Measurements from ENCODE around the gene FOXP1. TPM values are rescaled to one million over a fixed set of nuclear protein-coding genes. Genes with fewer than 3 reads are reported as not detected.

Gene FOXP1
- total and polyA plus RNA-seq, 2 of the 8 experiments (the other 6 are each of a cell fraction or from before 2014, with no cell fraction given) = 13.9 to 25.4 TPM

GRCh38 chr3:71122641-71123040, 460.9 kb downstream of the FOXP1 start:
- Histone ChIP-seq H3K4me2 (ENCODE audit: insufficient read depth in 1 of 2, low read depth in 2 of 2, low read length in 2 of 2) (no peak overlapping the region), H3K9me3 (ENCODE audit: insufficient read depth in 2 of 2, low read depth in 1 of 2, low read length in 1 of 2) (no peaks in the 10 kb centered on the region), H2BK12ac (ENCODE audit: low read depth, low read length) (no peak overlapping the region), H3K56ac (replicated peaks; ENCODE audit: insufficient read length, low read depth, low read length) (no peak overlapping the region), H2BK20ac (ENCODE audit: low read length) (no peak overlapping the region), H3K4ac (replicated peaks; ENCODE audit: insufficient read length, low read depth, low read length) (no peak overlapping the region), H3K18ac (ENCODE audit: extremely low read depth, low read length) (no peak overlapping the region), H3K36me3 (ENCODE audit: control insufficient read depth in 2 of 4, insufficient read depth in 4 of 4, low read length in 3 of 4) (no peaks in the 10 kb centered on the region; a peak in 1 of 8 replicates), H3K4me3 (ENCODE audit: extremely low read depth in 1 of 4, insufficient read depth in 2 of 4, low read depth in 3 of 4, low read length in 4 of 4) (no peak overlapping the region), H3K27me3 (replicated peaks in 1 of 4; ENCODE audit: control insufficient read depth in 3 of 4, extremely low read depth in 1 of 4, insufficient read depth in 3 of 4, low read length in 3 of 4) (no peaks in the 10 kb centered on the region), H4K5ac (ENCODE audit: insufficient read length, low read depth, low read length) (no peak overlapping the region), H3K23ac (ENCODE audit: insufficient read length) (no peak overlapping the region), H2BK5ac (ENCODE audit: low read depth, low read length) (no peak overlapping the region), H3K79me1 (ENCODE audit: low read depth, low read length) (no peaks in the 10 kb centered on the region; the same call in 1 of the 2 replicates), H3K27ac (ENCODE audit: low read depth, low read length) (no peak overlapping the region), H4K20me1 (replicated peaks in 1 of 2; ENCODE audit: control insufficient read depth in 1 of 2, insufficient read depth in 2 of 2, low read length in 2 of 2) (no peaks in the 10 kb centered on the region), H2AFZ (ENCODE audit: low read length) (no peak overlapping the region), H3K9ac (replicated peaks in 1 of 4; ENCODE audit: extremely low read depth in 1 of 4, low read depth in 3 of 4, low read length in 3 of 4) (no peak overlapping the region), H3K79me2 (ENCODE audit: control insufficient read depth in 1 of 2, insufficient read depth in 2 of 2, low read length in 2 of 2) (peaks cover 0 to 5% of the 10 kb centered on the region in 2 experiments; a peak in 2 of 4 replicates), H3K23me2 (ENCODE audit: low read depth, low read length) (no peaks in the 10 kb centered on the region; the same call in 1 of the 2 replicates), H3K14ac (ENCODE audit: insufficient read length) (no peak overlapping the region), H2BK120ac (replicated peaks; ENCODE audit: low read depth, low read length) (no peak overlapping the region), H3K4me1 (replicated peaks in 1 of 4; ENCODE audit: control insufficient read depth in 3 of 4, insufficient read depth in 4 of 4, low read length in 3 of 4) (peaks cover 0 to 5% (median 3%) of the 10 kb centered on the region in 4 experiments; a peak in 6 of 7 replicates), H2BK15ac (ENCODE audit: low read length) (no peak overlapping the region), H2AK5ac (ENCODE audit: low read depth, low read length) (no peak overlapping the region), H4K8ac (ENCODE audit: extremely low read depth, insufficient read depth, low read length) (no peak overlapping the region), H4K91ac (replicated peaks; ENCODE audit: insufficient read length, low read length) (no peak overlapping the region)
- ChIA-PET CTCF (ENCODE audit: partially characterized antibody) (interaction anchor here (0.9 to 1.6 kb wide), 2 partner anchors 54 to 72 kb away, joined by 3 to 4 read pairs; no protein-coding TSS in a partner anchor), POLR2A (ENCODE audit: partially characterized antibody) (no interaction called here)
- FAIRE-seq = no peak
- WGBS, 2 experiments (ENCODE audit: extremely low coverage in 1 of 2, insufficient coverage in 1 of 2, insufficient read length in 1 of 2, insufficient replicate concordance in 2 of 2, low coverage in 1 of 2, low lambda C conversion rate in 2 of 2, missing lambda C conversion rate in 1 of 2) = 92% methylated on average over 4 of the region's 4 CpGs; no CpG with 5 or more reads in 1 of the 2 experiments
- DNase-seq (ENCODE audit: low read depth in 1 of 2, low spot score in 2 of 2) = no peak
- TF ChIP-seq SP2 (IDR thresholded peaks at IDR 0.05; ENCODE audit: low read length) (no peak), CTBP2 (IDR thresholded peaks at IDR 0.05; ENCODE audit: borderline replicate concordance, insufficient read depth, insufficient read length, low read length) (no peak), RAD21 (IDR thresholded peaks at IDR 0.05 in 1 of 2, conservative IDR thresholded peaks at IDR 0.05 in 1 of 2; ENCODE audit: low read depth in 2 of 2, low read length in 2 of 2) (no peak), JUN (IDR thresholded peaks at IDR 0.05; ENCODE audit: low read depth, low read length) (no peak), EGR1 (IDR thresholded peaks at IDR 0.05; ENCODE audit: borderline replicate concordance, low read depth, low read length) (no peak), CHD2 (IDR thresholded peaks at IDR 0.05; ENCODE audit: low read length) (no peak), KDM1A (IDR thresholded peaks at IDR 0.05; ENCODE audit: borderline replicate concordance, low read length) (no peak), SAP30 (IDR thresholded peaks at IDR 0.05; ENCODE audit: insufficient read depth, insufficient replicate concordance, low read length) (no peak), USF2 (IDR thresholded peaks at IDR 0.05; ENCODE audit: low read length) (no peak), TEAD4 (IDR thresholded peaks at IDR 0.05; ENCODE audit: low read depth, low read length) (no peak), RXRA (IDR thresholded peaks at IDR 0.05; ENCODE audit: insufficient read depth, low read depth, low read length) (no peak), CHD1 (IDR thresholded peaks at IDR 0.05; ENCODE audit: low read depth, low read length) (no peak)

Data from H1 (cell line).